ENCODE measurements around the gene BMP7. TPM values are rescaled to one million over a fixed set of nuclear protein-coding genes. Genes with fewer than 3 reads are reported as not detected.

Gene BMP7
- total and polyA plus RNA-seq, 2 of the 13 experiments (the other 11 are each of a cell fraction or from before 2014, with no cell fraction given), result not detected

- TF ChIP-seq ZNF263 (CRISPR knock-in tag; IDR thresholded peaks at IDR 0.05) (peak; percentile 63; the same call in 1 of the 2 replicates), HOXA9 (CRISPR knock-in tag; IDR thresholded peaks at IDR 0.05; ENCODE audit: borderline replicate concordance) (no peak), U2AF1 (optimal IDR thresholded peaks at IDR 0.05; ENCODE audit: low read depth, low read length) (no peak), NR1H2 (CRISPR knock-in tag; IDR thresholded peaks at IDR 0.05; ENCODE audit: borderline replicate concordance, low read depth) (no peak), ZBTB7B (CRISPR knock-in tag; IDR thresholded peaks at IDR 0.05) (no peak), TBX3 (IDR thresholded peaks at IDR 0.05; ENCODE audit: borderline replicate concordance) (no peak), MED8 (CRISPR knock-in tag; IDR thresholded peaks at IDR 0.05; ENCODE audit: insufficient replicate concordance) (no peak), ZNF780A (CRISPR knock-in tag; IDR thresholded peaks at IDR 0.05) (no peak), GTF2F1 (IDR thresholded peaks at IDR 0.05; ENCODE audit: low read length) (no peak), NFE2 (CRISPR knock-in tag; IDR thresholded peaks at IDR 0.05) (no peak), ZFP36 (IDR thresholded peaks at IDR 0.05; ENCODE audit: borderline replicate concordance, low read depth, low read length, partially characterized antibody) (no peak), ZNF34 (CRISPR knock-in tag; IDR thresholded peaks at IDR 0.05; ENCODE audit: borderline replicate concordance) (no peak), SOX5 (CRISPR knock-in tag; IDR thresholded peaks at IDR 0.05; ENCODE audit: borderline replicate concordance) (no peak), UBTF (CRISPR knock-in tag; IDR thresholded peaks at IDR 0.05) (no peak), SIX4 (CRISPR knock-in tag; IDR thresholded peaks at IDR 0.05) (no peak), RERE (CRISPR knock-in tag; IDR thresholded peaks at IDR 0.05; ENCODE audit: low read depth) (no peak), ZNF333 (CRISPR knock-in tag; IDR thresholded peaks at IDR 0.05; ENCODE audit: borderline replicate concordance) (no peak), JUND (CRISPR knock-in tag; IDR thresholded peaks at IDR 0.05) (no peak), E2F5 (CRISPR knock-in tag; conservative IDR thresholded peaks at IDR 0.05) (no peak), PHF5A (CRISPR knock-in tag; IDR thresholded peaks at IDR 0.05; ENCODE audit: low read depth, unreplicated experiment) (no peak), SRSF1 (optimal IDR thresholded peaks at IDR 0.05; ENCODE audit: low read depth, low read length) (no peak), MAF1 (CRISPR knock-in tag; IDR thresholded peaks at IDR 0.05; ENCODE audit: borderline replicate concordance) (no peak), ZFP1 (CRISPR knock-in tag; IDR thresholded peaks at IDR 0.05) (no peak)
These were observed 53.7 kb downstream of the BMP7 start (continued) for GRCh38 chr20:57212534-57213276.
